CD14-positive monocyte (primary cell): ENCODE results near the gene HCRTR1. TPM values are rescaled to one million over a fixed set of nuclear protein-coding genes. Genes with fewer than 3 reads are reported as not detected.

Source experiments
- DNase-seq, 3 donors: peaks; one replicate each; pipeline ENCODE4 v3.0.0-alpha.2; 2011 to 2022
- H2AFZ ChIP-seq: 2 replicates; pipeline ENCODE4 v1.6.0; 2012; ENCODE audit warnings: mild to moderate bottlenecking, low read depth, low read length, inconsistent platforms; ENCODE audit not compliant: insufficient read depth, poor library complexity, severe bottlenecking
- H3K27ac ChIP-seq, 2 donors: 1 replicate in 1 of 2; 2 replicates in 1 of 2; pipeline ENCODE4 v1.5.1; 2012 to 2013; ENCODE audit warnings: low read length in 2 of 2, control low read depth in 1 of 2, inconsistent platforms in 1 of 2, low read depth in 1 of 2, mild to moderate bottlenecking in 1 of 2
- H3K27me3 ChIP-seq, 2 donors: one replicate each; pipeline versions ENCODE4 v1.6.0 to v1.6.1; 2011 to 2013; ENCODE audit warnings: low read length in 2 of 2; ENCODE audit not compliant: control insufficient read depth in 2 of 2, insufficient read depth in 2 of 2
- H3K36me3 ChIP-seq, 2 donors: replicated peaks in 1 of 2; 1 replicate in 1 of 2; 2 replicates in 1 of 2; pipeline versions ENCODE4 v1.5.1 to v1.6.1; 2012 to 2013; ENCODE audit warnings: low read length in 2 of 2, control low read depth in 1 of 2, inconsistent platforms in 1 of 2, mild to moderate bottlenecking in 1 of 2; ENCODE audit not compliant: insufficient read depth in 2 of 2, control insufficient read depth in 1 of 2
- H3K4me1 ChIP-seq, 2 donors: 1 replicate in 1 of 2; 2 replicates in 1 of 2; pipeline versions ENCODE4 v1.5.1 to v1.6.1; 2012 to 2013; ENCODE audit warnings: low read length in 2 of 2, control low read depth in 1 of 2, inconsistent platforms in 1 of 2, mild to moderate bottlenecking in 1 of 2, moderate library complexity in 1 of 2; ENCODE audit not compliant: insufficient read depth in 2 of 2, control insufficient read depth in 1 of 2
- H3K4me2 ChIP-seq: replicated peaks from 2 replicates; pipeline ENCODE3; 2012; ENCODE audit warnings: low read length, moderate library complexity, mild to moderate bottlenecking; ENCODE audit not compliant: poor library complexity, severe bottlenecking; ENCODE audit errors: extremely low read depth
- H3K4me3 ChIP-seq, 3 experiments: fragments of 200-600 bp in 1 of 3; sonication (generic) in 1 of 3; replicated peaks in 1 of 3; 1 replicate in 2 of 3; 2 replicates in 1 of 3; pipeline ENCODE4 v1.5.1; 2011 to 2013; ENCODE audit warnings: low read length in 3 of 3, mild to moderate bottlenecking in 3 of 3, control low read depth in 2 of 3, low read depth in 2 of 3, inconsistent platforms in 1 of 3, moderate library complexity in 1 of 3
- H3K79me2 ChIP-seq: 2 replicates; pipeline ENCODE4 v1.6.0; 2012; ENCODE audit warnings: mild to moderate bottlenecking, control low read depth, inconsistent platforms, low read length, moderate library complexity; ENCODE audit not compliant: insufficient read depth
- H3K9ac ChIP-seq: 2 replicates; pipeline ENCODE4 v1.6.0; 2017; ENCODE audit warnings: low read length, mild to moderate bottlenecking; ENCODE audit not compliant: insufficient read depth, poor library complexity, severe bottlenecking
- H3K9me3 ChIP-seq, 2 donors: replicated peaks in 1 of 2; 1 replicate in 1 of 2; 2 replicates in 1 of 2; pipeline versions ENCODE4 v1.5.1 to v1.6.1; 2012 to 2013; ENCODE audit warnings: low read length in 2 of 2, control low read depth in 1 of 2; ENCODE audit not compliant: control insufficient read depth in 1 of 2, insufficient read depth in 1 of 2
- H4K20me1 ChIP-seq: 2 replicates; pipeline ENCODE4 v1.6.0; 2012; ENCODE audit warnings: mild to moderate bottlenecking, low read length, control low read depth, moderate library complexity; ENCODE audit not compliant: insufficient read depth
- H3K27ac Mint-ChIP-seq, 7 donors: one replicate each; pipeline ENCODE4 v1.8.0; 2020; ENCODE audit warnings: mild to moderate bottlenecking in 7 of 7, mixed read lengths in 7 of 7, moderate library complexity in 6 of 7, inconsistent platforms in 2 of 7
- H3K27me3 Mint-ChIP-seq, 3 donors: one replicate each; pipeline ENCODE4 v1.8.0; 2021 to 2022; ENCODE audit warnings: low read depth in 3 of 3, mild to moderate bottlenecking in 3 of 3, mixed read lengths in 3 of 3, moderate library complexity in 3 of 3, inconsistent platforms in 1 of 3
- H3K36me3 Mint-ChIP-seq, 2 donors: one replicate each; pipeline ENCODE4 v1.8.0; 2020; ENCODE audit warnings: mixed read lengths in 2 of 2, inconsistent platforms in 1 of 2, mild to moderate bottlenecking in 1 of 2
- H3K4me1 Mint-ChIP-seq: one replicate; pipeline ENCODE4 v1.8.0; 2020; ENCODE audit warnings: mild to moderate bottlenecking, mixed read lengths
- H3K4me3 Mint-ChIP-seq, 2 donors: one replicate each; pipeline ENCODE4 v1.8.0; 2020; ENCODE audit warnings: mild to moderate bottlenecking in 2 of 2, mixed read lengths in 2 of 2, moderate library complexity in 1 of 2
- H3K9me3 Mint-ChIP-seq, 7 donors: one replicate each; pipeline ENCODE4 v1.8.0; 2020 to 2022; ENCODE audit warnings: mixed read lengths in 7 of 7, mild to moderate bottlenecking in 6 of 7, moderate library complexity in 6 of 7, inconsistent platforms in 2 of 7
- WGBS: methylation state at CpG from one replicate; pipeline ENCODE4 v1.1.5; 2013; ENCODE audit warnings: missing lambda C conversion rate; ENCODE audit not compliant: insufficient coverage; 5-methylcytosine and 5-hydroxymethylcytosine counted together
- intact Hi-C, 2 donors: fragments of 100-400 bp; cut with micrococcal nuclease; formaldehyde crosslinking; loops; one replicate each; pipeline versions ENCODE4 v1.15.0 to v1.15.1; 2023
- polyA plus RNA-seq, 3 donors: library from polyadenylated mRNA; depleted of rRNA in 1 of 3; unstranded in 2 of 3; stranded (reverse) in 1 of 3; fragments of 300-500 nt in 2 of 3; fragments of >200 nt in 1 of 3; fragmentation: Illumina TruSeq in 2 of 3; gene quantifications; 1 replicate in 2 of 3; 2 replicates in 1 of 3; pipeline ENCODE4 v1.2.3, GENCODE V29; 2012 to 2021
- TF ChIP-seq, protein P1 (sequence below): fragments of 200-600 bp; IDR thresholded peaks from one replicate; pipeline ENCODE4 v1.8.0; 2022; ENCODE audit warnings: antibody characterized with exemption, mild to moderate bottlenecking

Gene HCRTR1
- polyA plus RNA-seq, 3 donors, result not detected

DNA sequence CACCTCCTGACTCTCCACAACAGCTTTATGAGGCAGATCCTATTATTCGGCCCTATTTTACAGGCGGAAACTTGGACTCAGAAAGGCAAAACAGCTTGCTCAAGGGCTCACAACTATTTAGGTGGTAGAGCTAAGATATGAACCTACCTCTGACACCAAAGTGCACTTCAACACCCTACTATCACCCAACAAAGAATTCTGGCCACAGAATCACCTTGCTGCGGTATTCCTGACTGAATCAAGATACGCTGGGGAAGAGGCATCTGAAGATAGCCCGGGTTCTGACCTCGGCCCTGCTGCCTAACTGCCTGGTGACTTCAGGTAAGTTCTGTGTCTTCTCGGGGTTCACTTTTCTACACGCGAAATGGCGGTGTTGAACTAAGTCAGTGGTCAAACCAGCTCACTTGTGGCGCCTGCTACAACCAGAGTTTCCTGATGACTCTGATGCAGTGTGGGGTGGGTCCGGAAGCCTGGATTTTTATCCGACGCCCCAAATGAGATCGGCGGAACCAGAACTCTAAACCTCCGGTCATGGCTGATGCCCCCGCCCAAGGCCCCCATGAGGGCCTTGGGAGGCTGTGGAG, 26.6 kb downstream of the HCRTR1 start:
- peak in 2 of 3 donors; percentile 75 to 90 for DNase-seq
- intact Hi-C loops, result loop anchor here in 1 of 2 donors (5.0 kb wide), 1 partner anchor 37 kb away; no protein-coding TSS in a partner anchor
- peaks cover 46% of the 10 kb centered on the region for H3K79me2 ChIP-seq

DNA sequence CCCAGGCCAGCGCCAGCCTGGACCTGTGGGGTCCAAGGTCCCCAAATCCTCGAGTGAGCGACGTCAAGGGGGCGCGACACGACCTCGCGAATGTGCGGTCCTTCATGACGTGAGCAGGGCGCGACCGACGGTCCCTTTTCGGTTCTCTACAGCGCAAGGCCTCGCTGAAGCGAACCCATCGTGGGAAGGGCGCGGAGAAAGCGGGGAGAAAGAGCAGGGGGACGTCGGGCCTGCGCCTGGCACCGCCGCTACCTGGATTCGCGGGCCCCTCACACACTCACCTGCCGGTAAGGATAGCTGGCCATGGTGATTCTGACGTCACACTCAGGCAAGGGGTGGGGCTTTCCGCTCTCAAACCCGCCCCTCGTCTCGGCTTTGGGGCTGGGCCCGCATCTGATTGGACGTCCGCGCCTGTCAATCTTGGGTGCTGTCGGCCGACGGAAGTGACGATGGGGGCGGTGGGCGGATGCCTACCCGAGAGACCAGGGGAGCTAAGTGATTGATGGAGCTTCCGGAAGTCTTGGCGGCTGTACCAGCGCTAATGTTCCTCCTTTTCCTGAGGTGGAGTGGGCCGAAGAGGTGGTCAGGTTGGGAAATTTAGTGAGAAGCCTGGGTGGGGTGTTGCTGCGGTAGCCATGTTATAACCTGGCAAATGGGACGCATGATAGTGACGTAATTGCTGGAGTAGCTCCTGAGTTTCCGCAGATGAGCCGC, 27.2 kb downstream of the HCRTR1 start, which contains the start of gene PEF1:
Gene PEF1 (minus strand): TSS at position 317 of the 714 bp plus-strand sequence. CDS start 12 bp downstream, at position 305.
- Histone ChIP-seq H3K9me3 (no peaks in the 10 kb centered on the region), H3K4me1 (peaks cover 26 to 31% of the 10 kb centered on the region in 2 donors), H3K36me3 (no peaks in the 10 kb centered on the region), H3K27ac (peak within 1 kb of the TSS; percentile 91 to 100), H3K9ac (peak within 1 kb of the TSS; percentile 99), H2AFZ (peak within 1 kb of the TSS; percentile 78), H3K79me2 (peaks cover 43% of the 10 kb centered on the region), H3K27me3 (no peaks in the 10 kb centered on the region), H3K4me3 (peak within 1 kb of the TSS; percentile 56 to 86 (median 75)), H3K4me2 (peak within 1 kb of the TSS; percentile 80), H4K20me1 (no peaks in the 10 kb centered on the region)
- H3K4me3 Mint-ChIP-seq, result peak within 1 kb of the TSS; percentile 91 to 100
- peaks cover 21% of the 10 kb centered on the region for H3K4me1 Mint-ChIP-seq
- peak within 1 kb of the TSS; percentile 99 to 100 (median 100) for H3K27ac Mint-ChIP-seq
- peaks cover 0 to 1% (median 0%) of the 10 kb centered on the region in 7 donors for H3K9me3 Mint-ChIP-seq
- WGBS, result under 1% methylated on average over 56 of the region's 56 CpGs
- TF ChIP-seq, protein P1, sequence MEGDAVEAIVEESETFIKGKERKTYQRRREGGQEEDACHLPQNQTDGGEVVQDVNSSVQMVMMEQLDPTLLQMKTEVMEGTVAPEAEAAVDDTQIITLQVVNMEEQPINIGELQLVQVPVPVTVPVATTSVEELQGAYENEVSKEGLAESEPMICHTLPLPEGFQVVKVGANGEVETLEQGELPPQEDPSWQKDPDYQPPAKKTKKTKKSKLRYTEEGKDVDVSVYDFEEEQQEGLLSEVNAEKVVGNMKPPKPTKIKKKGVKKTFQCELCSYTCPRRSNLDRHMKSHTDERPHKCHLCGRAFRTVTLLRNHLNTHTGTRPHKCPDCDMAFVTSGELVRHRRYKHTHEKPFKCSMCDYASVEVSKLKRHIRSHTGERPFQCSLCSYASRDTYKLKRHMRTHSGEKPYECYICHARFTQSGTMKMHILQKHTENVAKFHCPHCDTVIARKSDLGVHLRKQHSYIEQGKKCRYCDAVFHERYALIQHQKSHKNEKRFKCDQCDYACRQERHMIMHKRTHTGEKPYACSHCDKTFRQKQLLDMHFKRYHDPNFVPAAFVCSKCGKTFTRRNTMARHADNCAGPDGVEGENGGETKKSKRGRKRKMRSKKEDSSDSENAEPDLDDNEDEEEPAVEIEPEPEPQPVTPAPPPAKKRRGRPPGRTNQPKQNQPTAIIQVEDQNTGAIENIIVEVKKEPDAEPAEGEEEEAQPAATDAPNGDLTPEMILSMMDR, result no peak
- peaks cover 0 to 2% of the 10 kb centered on the region in 2 donors for H3K36me3 Mint-ChIP-seq
- intact Hi-C loops, result loop anchor here (5.0 kb wide), 2 partner anchors 37 to 143 kb away; no protein-coding TSS in a partner anchor
- no peaks in the 10 kb centered on the region for H3K27me3 Mint-ChIP-seq
- DNase-seq, result peak; percentile 97 to 99 (median 98)

More for the DNA sequence above, 26.6 kb downstream of the HCRTR1 start:
- peak overlapping the region; percentile 99 to 100 (median 100) for H3K27ac Mint-ChIP-seq
- H3K9me3 Mint-ChIP-seq, result peaks cover 0 to 1% (median 0%) of the 10 kb centered on the region in 7 donors
- Histone ChIP-seq H3K36me3 (no peaks in the 10 kb centered on the region), H3K9me3 (no peaks in the 10 kb centered on the region), H2AFZ (peak overlapping the region; percentile 78), H3K27me3 (no peaks in the 10 kb centered on the region), H3K9ac (peak overlapping the region; percentile 99), H3K4me1 (peaks cover 33 to 37% of the 10 kb centered on the region in 2 donors), H3K4me3 (peak overlapping the region; percentile 56 to 86 (median 75)), H3K4me2 (peak overlapping the region; percentile 80), H3K27ac (peak overlapping the region; percentile 91 to 100), H4K20me1 (peaks cover 3% of the 10 kb centered on the region)
- WGBS, result under 1% methylated on average over 16 of the region's 18 CpGs
- H3K27me3 Mint-ChIP-seq, result no peaks in the 10 kb centered on the region
- H3K36me3 Mint-ChIP-seq, result peaks cover 0 to 2% of the 10 kb centered on the region in 2 donors
- H3K4me3 Mint-ChIP-seq, result peak overlapping the region; percentile 91 to 100
- H3K4me1 Mint-ChIP-seq, result peaks cover 21% of the 10 kb centered on the region
- TF ChIP-seq, protein P1, result no peak
